AG04449 (cell line): ENCODE results near the gene STAC2.

ENCODE experiments used
- CTCF ChIA-PET: fragments of 350-600 bp; formaldehyde crosslinking; extraction: SDS; loops from one replicate; lab custom pipeline; 2021; ENCODE audit warnings: antibody characterized with exemption; lab: Yijun Ruan, JAX
- POLR2A ChIA-PET: fragments of 400-600, 350-600 bp; formaldehyde crosslinking; extraction: SDS; loops from one replicate; lab custom pipeline; 2020; ENCODE audit warnings: antibody characterized with exemption, inconsistent platforms; lab: Yijun Ruan, JAX
- DNase-seq: peaks from one replicate; pipeline ENCODE4 v3.0.0-alpha.2; 2010; ENCODE audit warnings: low read depth, low spot score
- H3K4me3 ChIP-seq: 2 replicates; pipeline ENCODE4 v1.5.1; 2011; ENCODE audit warnings: low read depth, mild to moderate bottlenecking, control low read depth, low read length
- TF ChIP-seq, protein P1 (sequence below): IDR thresholded peaks from one replicate; pipeline ENCODE4 v1.5.1; 2011; ENCODE audit warnings: mild to moderate bottlenecking, moderate library complexity, low read length, control low read depth, inconsistent platforms; ENCODE audit not compliant: insufficient read depth; ENCODE audit errors: missing control alignments

Gene STAC2, protein sequence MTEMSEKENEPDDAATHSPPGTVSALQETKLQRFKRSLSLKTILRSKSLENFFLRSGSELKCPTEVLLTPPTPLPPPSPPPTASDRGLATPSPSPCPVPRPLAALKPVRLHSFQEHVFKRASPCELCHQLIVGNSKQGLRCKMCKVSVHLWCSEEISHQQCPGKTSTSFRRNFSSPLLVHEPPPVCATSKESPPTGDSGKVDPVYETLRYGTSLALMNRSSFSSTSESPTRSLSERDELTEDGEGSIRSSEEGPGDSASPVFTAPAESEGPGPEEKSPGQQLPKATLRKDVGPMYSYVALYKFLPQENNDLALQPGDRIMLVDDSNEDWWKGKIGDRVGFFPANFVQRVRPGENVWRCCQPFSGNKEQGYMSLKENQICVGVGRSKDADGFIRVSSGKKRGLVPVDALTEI

DNA sequence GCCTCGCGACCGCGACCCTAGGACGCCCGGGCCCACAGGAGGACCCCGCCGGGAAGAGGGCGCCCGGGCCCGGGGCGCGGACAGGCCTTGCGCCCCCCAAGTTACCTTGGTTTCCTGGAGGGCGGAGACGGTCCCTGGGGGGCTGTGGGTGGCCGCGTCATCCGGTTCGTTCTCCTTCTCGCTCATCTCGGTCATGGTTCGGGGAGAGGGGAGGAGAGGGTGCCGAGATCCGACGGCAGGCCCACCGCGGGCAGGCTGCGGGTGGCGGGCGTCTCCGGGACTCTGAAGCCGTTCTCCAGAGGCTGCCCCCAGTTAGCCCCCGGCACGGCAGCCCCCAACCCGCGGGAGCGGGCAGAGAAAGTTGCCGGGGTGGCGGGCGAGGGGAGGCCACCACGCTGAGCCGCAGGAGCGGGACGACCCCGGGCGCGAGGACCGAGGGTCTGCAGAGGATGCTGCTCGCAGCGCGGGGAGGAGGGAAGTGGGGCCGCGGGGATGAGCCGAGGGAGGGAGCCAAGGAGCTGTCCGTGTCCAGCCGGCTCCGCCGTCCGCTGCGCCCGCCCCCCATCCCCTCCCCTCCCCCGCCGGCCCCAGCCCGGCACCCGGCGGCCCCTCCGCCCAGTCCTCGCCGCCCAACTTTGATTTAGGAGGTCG lies at the start of gene STAC2:
TSS of gene STAC2 (minus strand) at position 638 of the 651 bp plus-strand sequence. CDS start at position 195, 443 bp downstream.
- peak within 1 kb of the TSS; percentile 48 for H3K4me3 ChIP-seq
- TF ChIP-seq, protein P1, sequence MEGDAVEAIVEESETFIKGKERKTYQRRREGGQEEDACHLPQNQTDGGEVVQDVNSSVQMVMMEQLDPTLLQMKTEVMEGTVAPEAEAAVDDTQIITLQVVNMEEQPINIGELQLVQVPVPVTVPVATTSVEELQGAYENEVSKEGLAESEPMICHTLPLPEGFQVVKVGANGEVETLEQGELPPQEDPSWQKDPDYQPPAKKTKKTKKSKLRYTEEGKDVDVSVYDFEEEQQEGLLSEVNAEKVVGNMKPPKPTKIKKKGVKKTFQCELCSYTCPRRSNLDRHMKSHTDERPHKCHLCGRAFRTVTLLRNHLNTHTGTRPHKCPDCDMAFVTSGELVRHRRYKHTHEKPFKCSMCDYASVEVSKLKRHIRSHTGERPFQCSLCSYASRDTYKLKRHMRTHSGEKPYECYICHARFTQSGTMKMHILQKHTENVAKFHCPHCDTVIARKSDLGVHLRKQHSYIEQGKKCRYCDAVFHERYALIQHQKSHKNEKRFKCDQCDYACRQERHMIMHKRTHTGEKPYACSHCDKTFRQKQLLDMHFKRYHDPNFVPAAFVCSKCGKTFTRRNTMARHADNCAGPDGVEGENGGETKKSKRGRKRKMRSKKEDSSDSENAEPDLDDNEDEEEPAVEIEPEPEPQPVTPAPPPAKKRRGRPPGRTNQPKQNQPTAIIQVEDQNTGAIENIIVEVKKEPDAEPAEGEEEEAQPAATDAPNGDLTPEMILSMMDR, result no peak
- ChIA-PET POLR2A (no interaction called here), CTCF (interaction anchor here (0.5 to 2.1 kb wide), 6 partner anchors 15 to 61 kb away, joined by 3 to 10 read pairs (median 4); no protein-coding TSS in a partner anchor)
- DNase-seq, result no peak

DNA sequence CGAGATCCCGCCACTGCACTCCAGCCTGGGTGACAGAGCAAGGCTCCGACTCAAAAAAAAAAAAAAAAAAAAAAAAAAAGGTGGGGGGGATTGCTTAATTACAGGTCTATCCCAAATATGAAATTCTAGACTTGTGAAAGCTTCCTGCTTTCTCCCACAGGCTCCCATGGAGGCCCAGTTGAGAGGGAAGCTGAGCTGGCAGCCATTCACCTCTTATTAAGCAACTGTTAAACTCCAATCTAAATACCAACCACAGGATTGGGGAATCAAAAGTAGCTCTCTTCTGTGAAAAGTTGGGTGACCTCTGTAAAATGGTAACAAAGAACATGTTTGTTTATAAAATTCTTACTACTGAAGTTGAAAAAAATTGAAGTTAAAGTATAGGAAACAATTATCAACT lies 45.8 kb upstream of the STAC2 start:
- H3K4me3 ChIP-seq, result no peak overlapping the region
- peak; percentile 9 for DNase-seq
- ChIA-PET CTCF (interaction anchor here (1.0 to 4.2 kb wide), 25 partner anchors 9 to 352 kb away, joined by 3 to 29 read pairs (median 5); partner anchors contain the start of genes CDK12 and MED1), POLR2A (no interaction called here)
- TF ChIP-seq, protein P1, result no peak

DNA sequence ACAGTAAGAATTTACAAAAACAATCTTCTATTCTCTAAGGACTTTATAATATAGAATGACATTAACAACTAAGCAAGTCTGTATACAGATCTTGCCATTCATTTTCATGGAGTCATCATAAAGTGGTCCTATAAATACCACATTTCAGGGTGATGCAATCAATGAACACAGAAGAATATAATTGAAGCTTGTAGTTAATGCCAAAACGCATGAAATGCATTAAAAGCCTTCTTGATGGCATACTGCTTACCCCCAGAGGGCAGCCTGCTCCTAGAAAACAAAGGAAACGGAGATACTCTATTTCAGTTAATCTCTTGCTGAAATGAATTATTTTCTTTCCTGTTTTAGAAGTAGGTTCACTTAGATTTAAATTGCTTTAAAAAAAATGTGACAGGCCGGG lies 45.2 kb upstream of the STAC2 start:
- H3K4me3 ChIP-seq, result no peak overlapping the region
- ChIA-PET CTCF (interaction anchor here (0.6 to 4.2 kb wide), 37 partner anchors 9 to 353 kb away, joined by 3 to 29 read pairs (median 4); partner anchors contain the start of genes CDK12 and MED1), POLR2A (interaction anchor here (0.7 kb wide), 1 partner anchor 191 kb away, joined by 4 read pairs; no protein-coding TSS in a partner anchor)
- peak; percentile 69 for DNase-seq
- TF ChIP-seq, protein P1, result peak; percentile 56

DNA sequence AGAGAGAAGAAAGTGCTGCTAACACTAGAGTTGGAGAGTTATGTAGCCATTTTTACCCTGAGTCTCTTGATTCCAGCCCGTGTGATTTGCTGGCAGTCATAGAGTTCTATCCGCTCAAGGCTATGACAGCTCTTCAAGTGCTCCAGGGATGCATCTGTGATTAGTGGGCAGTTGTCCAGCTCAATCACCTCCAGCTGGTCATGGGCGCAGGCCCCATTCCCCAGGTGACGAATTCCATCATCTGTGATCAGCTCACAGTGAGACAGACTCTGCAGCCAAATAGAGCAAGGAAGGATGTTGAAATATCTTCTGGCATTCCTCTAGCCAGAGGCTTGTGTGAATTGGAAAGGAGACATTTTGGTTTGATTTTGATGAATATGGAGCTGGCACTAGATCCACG lies 38.4 kb upstream of the STAC2 start:
- TF ChIP-seq, protein P1, result no peak
- no peak for DNase-seq
- ChIA-PET POLR2A (no interaction called here), CTCF (interaction anchor here (1.0 to 2.9 kb wide), 5 partner anchors 9 to 55 kb away, joined by 3 to 22 read pairs (median 4); no protein-coding TSS in a partner anchor)
- no peak overlapping the region for H3K4me3 ChIP-seq

DNA sequence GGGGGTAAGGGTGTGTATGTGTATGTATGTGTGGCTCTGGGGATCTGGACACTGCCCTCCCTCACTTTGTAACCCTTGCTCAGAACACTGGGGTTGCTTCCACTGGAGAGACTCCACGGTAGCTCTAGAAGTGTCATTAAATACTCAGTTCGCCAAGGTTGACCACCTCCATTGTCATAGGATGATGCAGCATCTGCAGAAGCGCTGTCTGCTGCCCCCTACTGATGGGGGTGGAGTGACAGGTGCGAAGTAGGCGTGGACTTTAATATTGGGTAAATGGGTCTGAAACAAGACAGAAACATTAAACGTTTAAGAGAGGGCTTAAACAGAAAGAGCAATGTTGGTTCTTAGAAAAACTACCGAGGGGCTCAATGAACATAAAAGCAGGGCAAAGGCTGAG lies 35.5 kb upstream of the STAC2 start:
- ChIA-PET POLR2A (interaction anchor here (0.6 kb wide), 1 partner anchor 103 kb away, joined by 3 read pairs; no protein-coding TSS in a partner anchor), CTCF (interaction anchor here (1.3 to 1.4 kb wide), 2 partner anchors 9 to 17 kb away, joined by 4 to 7 read pairs; no protein-coding TSS in a partner anchor)
- DNase-seq, result no peak
- H3K4me3 ChIP-seq, result no peak overlapping the region
- TF ChIP-seq, protein P1, result no peak
